ENCODE data around the gene SGK1. TPM values are rescaled to one million over a fixed set of nuclear protein-coding genes. Genes with fewer than 3 reads are reported as not detected.

SGK1 gene
- total RNA-seq, 4 donors from 2014 or later = 78.8 to 221 (median 164) TPM

GRCh38 chr6:134318236-134318973, 493 bp upstream of the SGK1 start:
- TF ChIP-seq CTCF (IDR thresholded peaks at IDR 0.05; ENCODE audit: low read depth) = no peak

DNA sequence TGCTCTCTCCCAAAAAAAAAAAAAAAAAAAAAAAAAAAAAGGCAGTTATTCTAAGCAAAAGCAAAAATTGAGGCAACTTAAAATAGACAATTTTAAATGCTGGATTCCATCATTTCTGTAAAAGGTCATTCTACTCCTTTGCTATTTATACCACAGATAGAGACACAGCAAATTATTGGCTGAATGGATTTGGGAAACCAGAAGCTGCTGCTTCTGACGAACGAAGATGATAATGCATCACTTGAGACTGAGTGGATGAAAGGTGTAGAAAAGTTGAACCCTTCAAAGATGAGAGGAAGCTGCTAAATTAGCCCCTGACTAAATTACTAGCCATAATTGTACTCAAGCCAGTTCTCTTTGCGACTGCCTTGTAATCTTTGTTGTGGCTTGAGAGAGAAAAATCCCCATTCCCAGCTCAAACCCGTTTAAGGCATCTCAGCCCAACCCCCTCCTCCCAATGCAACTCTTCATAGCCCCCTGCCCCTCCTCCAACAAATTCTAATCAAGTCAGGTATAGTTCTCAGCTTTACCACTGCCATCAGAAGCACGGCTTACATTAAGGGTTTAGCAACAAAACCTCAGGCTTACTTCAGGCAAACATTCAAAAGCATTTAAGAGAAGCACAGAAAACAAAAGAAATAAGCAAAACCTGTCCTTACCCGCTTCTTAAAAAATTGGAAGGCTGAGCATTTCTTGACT, 1.0 kb downstream of the SGK1 start:
- TF ChIP-seq CTCF (IDR thresholded peaks at IDR 0.05; ENCODE audit: low read depth) = no peak

DNA sequence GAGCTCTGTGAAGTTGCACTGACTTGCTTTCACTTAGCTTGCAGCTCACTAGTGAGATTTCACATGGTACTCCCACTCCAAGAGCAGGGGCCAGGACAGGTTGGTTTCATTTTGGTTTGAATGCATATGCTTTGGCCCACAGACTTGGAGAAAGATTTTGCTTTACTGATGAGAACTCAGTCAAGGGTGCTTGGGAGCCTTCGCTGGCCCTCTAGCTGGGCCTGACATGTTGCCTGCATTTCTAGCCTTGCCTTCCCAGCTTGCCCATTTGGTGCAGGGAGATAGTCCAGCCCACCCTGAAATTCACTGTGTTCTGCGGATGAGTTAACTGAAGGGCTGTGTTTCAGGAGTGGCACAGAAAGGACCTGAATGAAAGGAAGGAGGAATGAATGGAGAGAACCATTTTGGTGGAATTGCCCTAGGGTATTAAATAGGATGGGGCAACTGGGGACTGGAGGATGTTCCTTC, 1.9 kb downstream of the SGK1 start:
- TF ChIP-seq CTCF (IDR thresholded peaks at IDR 0.05; ENCODE audit: low read depth) = no peak

GRCh38 chr6:134315189-134315588, 2.7 kb downstream of the SGK1 start:
- TF ChIP-seq CTCF (IDR thresholded peaks at IDR 0.05; ENCODE audit: low read depth) = no peak

- no peak for TF ChIP-seq CTCF (IDR thresholded peaks at IDR 0.05; ENCODE audit: low read depth)
These were observed 3.7 kb downstream of the SGK1 start for GRCh38 chr6:134314006-134314821.

GRCh38 chr6:134312038-134312660, 5.8 kb downstream of the SGK1 start:
- no peak for TF ChIP-seq CTCF (IDR thresholded peaks at IDR 0.05; ENCODE audit: low read depth)
